Measurements from ENCODE around the gene RPL39L. TPM values are rescaled to one million over a fixed set of nuclear protein-coding genes. Genes with fewer than 3 reads are reported as not detected.
"Not testable (repeated sequence)": the region's sequence is repeated elsewhere in the genome, so short reads cannot be mapped to it uniquely, and the experiment has no call there.

Gene RPL39L
- 142 and 143 TPM in 2 replicates for total RNA-seq (2014; rRNA removed; shearing (Covaris generic))

- DNase-seq (ENCODE audit: low read depth): peak; percentile 84
Measured at GRCh38 chr3:187139126-187139894, at the start of gene RPL39L. RPL39L (minus strand) TSS chr3:187139496; CDS start chr3:187121300, 18,196 bp downstream.

- DNase-seq (ENCODE audit: low read depth): no peak
Measured at GRCh38 chr3:187188931-187189330, 49.6 kb upstream of the RPL39L start.

GRCh38 chr3:187186801-187187421, 47.6 kb upstream of the RPL39L start:
- peak; percentile 31 for DNase-seq (ENCODE audit: low read depth)

GRCh38 chr3:187186375-187186774, 47.1 kb upstream of the RPL39L start:
- no peak for DNase-seq (ENCODE audit: low read depth)

GRCh38 chr3:187185759-187186158, 46.5 kb upstream of the RPL39L start:
- DNase-seq (ENCODE audit: low read depth): no peak

GRCh38 chr3:187183903-187184302, 44.6 kb upstream of the RPL39L start:
- no peak for DNase-seq (ENCODE audit: low read depth)

- DNase-seq (ENCODE audit: low read depth): no peak
Measured at GRCh38 chr3:187183210-187183862, 44.0 kb upstream of the RPL39L start.

GRCh38 chr3:187181454-187182170, 42.3 kb upstream of the RPL39L start:
- DNase-seq (ENCODE audit: low read depth): no peak

GRCh38 chr3:187172929-187173328, 33.6 kb upstream of the RPL39L start:
- no peak for DNase-seq (ENCODE audit: low read depth)

- not testable (repeated sequence) for DNase-seq (ENCODE audit: low read depth)
Measured at GRCh38 chr3:187170911-187171310, 31.6 kb upstream of the RPL39L start.

- no peak for DNase-seq (ENCODE audit: low read depth)
Measured at GRCh38 chr3:187169231-187169960, 30.1 kb upstream of the RPL39L start.

GRCh38 chr3:187167777-187168176, 28.5 kb upstream of the RPL39L start:
- no peak for DNase-seq (ENCODE audit: low read depth)

- no peak for DNase-seq (ENCODE audit: low read depth)
Measured at GRCh38 chr3:187166750-187167149, 27.5 kb upstream of the RPL39L start.

- peak; percentile 56 for DNase-seq (ENCODE audit: low read depth)
Measured at GRCh38 chr3:187165144-187165543, 25.8 kb upstream of the RPL39L start.

GRCh38 chr3:187162265-187162953, 23.1 kb upstream of the RPL39L start:
- no peak for DNase-seq (ENCODE audit: low read depth)

- no peak for DNase-seq (ENCODE audit: low read depth)
Measured at GRCh38 chr3:187161556-187161955, 22.3 kb upstream of the RPL39L start.

- DNase-seq (ENCODE audit: low read depth): no peak
Measured at GRCh38 chr3:187150599-187150998, 11.3 kb upstream of the RPL39L start.

GRCh38 chr3:187150186-187150585, 10.9 kb upstream of the RPL39L start:
- DNase-seq (ENCODE audit: low read depth): no peak

GRCh38 chr3:187146389-187146788, 7.1 kb upstream of the RPL39L start:
- no peak for DNase-seq (ENCODE audit: low read depth)

- DNase-seq (ENCODE audit: low read depth): no peak
Measured at GRCh38 chr3:187145149-187145895, 6.0 kb upstream of the RPL39L start.
